ENCODE results near the gene DOCK6. TPM values are rescaled to one million over a fixed set of nuclear protein-coding genes. Genes with fewer than 3 reads are reported as not detected.

The DOCK6 gene
- total RNA-seq, 2 donors from 2014 or later = 93.8 to 111 TPM

DNA sequence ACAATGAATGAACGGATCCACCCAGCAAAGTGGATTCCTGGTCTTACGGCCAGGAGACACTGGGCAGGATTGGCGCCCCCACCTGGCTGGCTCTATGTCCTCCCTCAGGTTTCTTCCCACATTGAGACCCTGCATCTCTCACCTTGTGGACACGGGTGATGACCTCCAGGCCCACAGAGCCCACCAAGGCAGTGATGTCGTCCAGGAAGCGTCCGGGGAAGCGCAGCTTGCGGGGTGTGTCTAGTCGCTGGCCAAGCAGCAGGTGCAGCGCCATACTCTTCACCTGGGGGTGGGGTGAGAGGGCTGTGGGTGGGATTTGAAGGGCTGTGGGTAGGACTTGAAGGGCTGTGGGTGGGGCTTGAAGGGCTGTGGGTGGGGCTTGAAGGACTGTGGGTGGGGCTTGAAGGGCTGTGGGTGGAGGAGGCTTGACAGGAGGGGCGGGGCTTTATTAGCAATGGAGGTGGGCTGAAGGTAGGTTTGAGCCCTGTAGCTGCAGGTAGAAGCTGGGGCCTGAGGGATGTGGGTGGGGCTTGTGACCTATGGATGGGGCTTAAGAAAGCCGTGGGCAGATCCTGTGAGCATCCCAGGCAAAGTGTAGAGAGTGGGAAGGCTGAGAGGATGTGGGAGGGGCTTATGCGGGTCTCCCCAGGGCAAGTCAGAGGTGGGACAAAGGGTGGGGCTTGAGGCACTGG is 35.0 kb downstream of the DOCK6 start:
- Histone ChIP-seq H3K27ac (ENCODE audit: low read depth, low read length) (no peak overlapping the region), H3K9ac (ENCODE audit: extremely low read depth, low read length, poor library complexity, severe bottlenecking) (no peak overlapping the region), H3K27me3 (ENCODE audit: control insufficient read depth, insufficient read depth, low read length, poor library complexity, severe bottlenecking) (no peaks in the 10 kb centered on the region), H3K9me3 (ENCODE audit: control insufficient read depth, low read length) (no peaks in the 10 kb centered on the region), H3K4me3 (ENCODE audit: low read length) (no peak overlapping the region), H3K4me1 (ENCODE audit: control insufficient read depth, insufficient read depth, low read length) (no peaks in the 10 kb centered on the region), H3K36me3 (ENCODE audit: control insufficient read depth, insufficient read depth, low read length) (peaks cover 19% of the 10 kb centered on the region)
- TF ChIP-seq, protein P1, sequence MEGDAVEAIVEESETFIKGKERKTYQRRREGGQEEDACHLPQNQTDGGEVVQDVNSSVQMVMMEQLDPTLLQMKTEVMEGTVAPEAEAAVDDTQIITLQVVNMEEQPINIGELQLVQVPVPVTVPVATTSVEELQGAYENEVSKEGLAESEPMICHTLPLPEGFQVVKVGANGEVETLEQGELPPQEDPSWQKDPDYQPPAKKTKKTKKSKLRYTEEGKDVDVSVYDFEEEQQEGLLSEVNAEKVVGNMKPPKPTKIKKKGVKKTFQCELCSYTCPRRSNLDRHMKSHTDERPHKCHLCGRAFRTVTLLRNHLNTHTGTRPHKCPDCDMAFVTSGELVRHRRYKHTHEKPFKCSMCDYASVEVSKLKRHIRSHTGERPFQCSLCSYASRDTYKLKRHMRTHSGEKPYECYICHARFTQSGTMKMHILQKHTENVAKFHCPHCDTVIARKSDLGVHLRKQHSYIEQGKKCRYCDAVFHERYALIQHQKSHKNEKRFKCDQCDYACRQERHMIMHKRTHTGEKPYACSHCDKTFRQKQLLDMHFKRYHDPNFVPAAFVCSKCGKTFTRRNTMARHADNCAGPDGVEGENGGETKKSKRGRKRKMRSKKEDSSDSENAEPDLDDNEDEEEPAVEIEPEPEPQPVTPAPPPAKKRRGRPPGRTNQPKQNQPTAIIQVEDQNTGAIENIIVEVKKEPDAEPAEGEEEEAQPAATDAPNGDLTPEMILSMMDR (conservative IDR thresholded peaks at IDR 0.05) = peak; percentile 68
- Mint-ChIP-seq H3K27ac (no peak overlapping the region), H3K27me3 (ENCODE audit: insufficient read depth) (no peaks in the 10 kb centered on the region), H3K4me3 (no peak overlapping the region), H3K36me3 (ENCODE audit: low read depth) (peaks cover 48% of the 10 kb centered on the region), H3K9me3 (no peaks in the 10 kb centered on the region), H3K4me1 (no peaks in the 10 kb centered on the region)
- DNase-seq = peak; percentile 96
- 88 to 89% methylated on average over 9 to 14 of the region's 14 CpGs for WGBS, 2 experiments (ENCODE audit: insufficient coverage in 1 of 2, insufficient read length in 1 of 2)

DNA sequence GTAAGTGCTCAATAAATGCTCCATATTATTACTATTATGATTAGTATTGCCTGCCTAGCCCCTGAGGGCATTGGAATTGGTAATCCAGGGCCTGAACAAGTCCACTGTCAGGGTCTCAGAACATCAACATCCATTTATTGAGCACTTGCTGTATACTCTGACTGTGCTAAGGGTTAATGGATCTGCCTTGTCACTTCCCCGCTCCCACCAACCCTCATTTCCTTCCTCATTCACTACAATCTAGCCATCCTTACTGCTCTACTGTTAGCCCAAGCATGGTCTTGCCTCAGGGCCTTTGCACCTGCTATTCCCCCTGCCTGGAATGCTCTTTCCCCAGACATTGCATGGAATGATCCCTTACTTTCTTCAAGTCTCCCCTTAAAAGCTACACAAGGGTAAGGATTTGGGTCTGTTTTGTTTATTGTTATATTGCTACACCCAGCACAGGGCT is 35.6 kb downstream of the DOCK6 start:
- Histone ChIP-seq H3K4me3 (ENCODE audit: low read length) (no peak overlapping the region), H3K9ac (ENCODE audit: extremely low read depth, low read length, poor library complexity, severe bottlenecking) (no peak overlapping the region), H3K27ac (ENCODE audit: low read depth, low read length) (no peak overlapping the region), H3K4me1 (ENCODE audit: control insufficient read depth, insufficient read depth, low read length) (no peaks in the 10 kb centered on the region), H3K27me3 (ENCODE audit: control insufficient read depth, insufficient read depth, low read length, poor library complexity, severe bottlenecking) (no peaks in the 10 kb centered on the region), H3K9me3 (ENCODE audit: control insufficient read depth, low read length) (peaks cover under 1% of the 10 kb centered on the region), H3K36me3 (ENCODE audit: control insufficient read depth, insufficient read depth, low read length) (peaks cover 21% of the 10 kb centered on the region)
- Mint-ChIP-seq H3K27me3 (ENCODE audit: insufficient read depth) (no peaks in the 10 kb centered on the region), H3K9me3 (peaks cover under 1% of the 10 kb centered on the region), H3K27ac (no peak overlapping the region), H3K4me1 (no peaks in the 10 kb centered on the region), H3K4me3 (no peak overlapping the region), H3K36me3 (ENCODE audit: low read depth) (peaks cover 50% of the 10 kb centered on the region)
- WGBS, 2 experiments (ENCODE audit: insufficient coverage in 1 of 2, insufficient read length in 1 of 2) = 96 to 100% methylated on average over 1 of the region's 1 CpG
- TF ChIP-seq, protein P1 (conservative IDR thresholded peaks at IDR 0.05) = no peak
- no peak for DNase-seq

DNA sequence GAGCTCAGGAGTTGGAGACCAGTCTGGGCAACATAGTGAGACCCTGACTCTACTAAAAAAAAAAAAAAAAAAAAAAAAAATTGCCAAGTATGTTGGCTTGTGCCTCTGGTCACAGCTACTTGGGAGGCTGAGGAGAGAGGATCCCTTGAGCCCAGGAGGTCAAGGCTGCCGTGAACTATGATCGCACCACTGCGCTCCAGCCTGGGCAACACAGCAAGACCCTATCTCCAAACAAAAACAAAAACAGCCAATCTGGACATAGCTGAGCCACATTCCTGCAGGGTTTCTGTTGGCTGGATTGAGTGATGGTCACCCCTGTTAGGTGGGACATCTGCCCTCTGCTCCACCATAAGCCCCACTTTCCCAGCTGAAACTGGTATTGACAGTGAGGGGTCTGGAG is 36.5 kb downstream of the DOCK6 start:
- H3K4me1 Mint-ChIP-seq = no peaks in the 10 kb centered on the region
- peaks cover 30% of the 10 kb centered on the region for H3K36me3 ChIP-seq (ENCODE audit: control insufficient read depth, insufficient read depth, low read length)
- H3K4me1 ChIP-seq (ENCODE audit: control insufficient read depth, insufficient read depth, low read length) = no peaks in the 10 kb centered on the region
- H3K4me3 Mint-ChIP-seq = no peak overlapping the region
- no peak overlapping the region for H3K27ac ChIP-seq (ENCODE audit: low read depth, low read length)
- H3K27me3 ChIP-seq (ENCODE audit: control insufficient read depth, insufficient read depth, low read length, poor library complexity, severe bottlenecking) = no peaks in the 10 kb centered on the region
- peaks cover 55% of the 10 kb centered on the region for H3K36me3 Mint-ChIP-seq (ENCODE audit: low read depth)
- 96% methylated on average over 3 of the region's 3 CpGs; no CpG with 5 or more reads in 1 of the 2 experiments for WGBS, 2 experiments (ENCODE audit: insufficient coverage in 1 of 2, insufficient read length in 1 of 2)
- H3K27ac Mint-ChIP-seq = no peak overlapping the region
- no peak overlapping the region for H3K4me3 ChIP-seq (ENCODE audit: low read length)
- H3K27me3 Mint-ChIP-seq (ENCODE audit: insufficient read depth) = no peaks in the 10 kb centered on the region
- peaks cover 10% of the 10 kb centered on the region for H3K9me3 ChIP-seq (ENCODE audit: control insufficient read depth, low read length)
- no peak overlapping the region for H3K9ac ChIP-seq (ENCODE audit: extremely low read depth, low read length, poor library complexity, severe bottlenecking)
- TF ChIP-seq, protein P1 (conservative IDR thresholded peaks at IDR 0.05) = no peak
- peaks cover 10% of the 10 kb centered on the region for H3K9me3 Mint-ChIP-seq
- DNase-seq = no peak

Data from endodermal cell (in vitro differentiated cells).